ENCODE measurements around the gene CACNB4. TPM values are rescaled to one million over a fixed set of nuclear protein-coding genes. Genes with fewer than 3 reads are reported as not detected.
"Not testable (repeated sequence)": the region's sequence is repeated elsewhere in the genome, so short reads cannot be mapped to it uniquely, and the experiment has no call there.

Gene CACNB4
- total and polyA plus RNA-seq, 2 donors: 4.8 to 33.9 TPM

DNA sequence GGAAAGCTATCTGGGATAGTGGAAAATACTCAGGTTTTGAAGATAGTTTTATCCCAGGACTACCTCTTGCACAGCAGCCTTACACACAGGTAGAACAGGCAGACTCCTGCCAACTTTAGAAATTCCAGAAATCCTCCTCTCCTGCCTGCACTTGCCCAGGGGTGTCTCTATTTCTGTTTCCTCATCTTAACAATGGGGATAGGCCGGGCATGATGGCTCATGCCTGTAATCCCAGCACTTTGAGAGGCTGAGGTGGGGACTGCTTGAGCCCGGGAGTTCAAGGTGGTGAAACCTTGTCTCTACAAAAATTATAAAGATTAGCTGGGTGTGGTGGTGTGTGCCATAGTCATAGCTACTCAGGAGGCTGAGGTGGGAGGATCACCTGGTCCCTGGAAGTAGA, 153.7 kb downstream of the CACNB4 start:
- DNase-seq (ENCODE audit: extremely low spot score): no peak
- no peaks in the 10 kb centered on the region for H3K4me1 ChIP-seq (ENCODE audit: insufficient read depth)
- no peak overlapping the region for H3K4me3 ChIP-seq (ENCODE audit: low read depth, low read length)
- H3K36me3 ChIP-seq (ENCODE audit: insufficient read depth): no peaks in the 10 kb centered on the region
- H3K27ac ChIP-seq (ENCODE audit: low read depth): no peak overlapping the region
- 92% methylated on average over 2 of the region's 2 CpGs for WGBS

DNA sequence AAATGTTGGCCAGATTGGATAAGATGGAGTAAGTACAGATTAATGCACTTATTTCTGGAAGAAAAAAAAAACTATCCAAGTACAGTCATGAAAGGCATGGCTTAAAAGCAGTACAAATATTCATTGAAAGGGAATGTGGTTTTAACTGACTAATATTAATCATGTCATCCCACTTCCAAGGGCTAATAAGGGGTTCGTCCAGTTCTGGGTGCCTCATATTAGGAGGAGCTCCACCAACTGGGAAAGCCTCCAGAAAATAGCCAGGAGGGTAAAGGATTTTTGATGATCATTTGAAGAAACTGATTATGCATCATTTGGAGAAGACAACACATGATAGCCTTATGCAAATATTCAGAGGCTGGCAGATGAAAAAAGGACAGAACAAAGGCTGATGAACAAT, 155.4 kb downstream of the CACNB4 start:
- 88% methylated on average over 1 of the region's 1 CpG for WGBS
- no peaks in the 10 kb centered on the region for H3K36me3 ChIP-seq (ENCODE audit: insufficient read depth)
- H3K4me1 ChIP-seq (ENCODE audit: insufficient read depth): no peaks in the 10 kb centered on the region
- DNase-seq (ENCODE audit: extremely low spot score): no peak
- H3K4me3 ChIP-seq (ENCODE audit: low read depth, low read length): no peak overlapping the region
- no peak overlapping the region for H3K27ac ChIP-seq (ENCODE audit: low read depth)

DNA sequence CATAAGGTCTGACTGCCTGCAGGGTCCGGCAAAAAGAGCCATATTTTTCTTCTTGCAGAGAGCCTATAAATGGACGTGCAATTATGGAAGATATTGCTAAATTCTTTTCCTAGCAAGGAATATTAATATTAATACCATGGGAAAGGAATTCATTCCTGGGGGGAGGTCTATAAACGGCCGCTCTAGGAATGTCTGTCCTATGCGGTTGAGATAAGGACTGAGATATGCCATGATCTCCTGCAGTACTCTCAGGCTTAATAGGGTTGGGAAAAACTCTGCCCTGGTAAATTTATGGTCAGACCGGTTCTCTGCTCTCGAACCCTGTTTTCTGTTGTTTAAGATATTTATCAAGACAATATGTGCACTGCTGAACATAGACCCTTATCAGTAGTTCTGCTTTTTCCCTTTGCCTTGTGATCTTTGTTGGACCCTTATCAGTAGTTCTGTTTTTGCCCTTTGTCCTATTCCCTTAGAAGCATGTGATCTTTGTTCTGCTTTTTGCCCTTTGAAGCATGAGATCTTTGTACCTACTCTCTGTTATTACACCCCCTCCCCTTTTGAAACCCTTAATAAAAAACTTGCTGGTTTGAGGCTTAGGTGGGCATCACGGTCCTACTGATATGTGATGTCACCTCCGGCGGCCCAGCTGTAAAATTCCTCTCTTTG, 156.2 kb downstream of the CACNB4 start:
- 92% methylated on average over 10 of the region's 10 CpGs for WGBS
- H3K36me3 ChIP-seq (ENCODE audit: insufficient read depth); H3K27ac ChIP-seq (ENCODE audit: low read depth); H3K4me1 ChIP-seq (ENCODE audit: insufficient read depth); H3K4me3 ChIP-seq (ENCODE audit: low read depth, low read length); DNase-seq (ENCODE audit: extremely low spot score): not testable (repeated sequence)

- no peaks in the 10 kb centered on the region for H3K4me1 ChIP-seq (ENCODE audit: insufficient read depth)
- no peak overlapping the region for H3K27ac ChIP-seq (ENCODE audit: low read depth)
- no peak for DNase-seq (ENCODE audit: extremely low spot score)
- H3K4me3 ChIP-seq (ENCODE audit: low read depth, low read length): no peak overlapping the region
- H3K36me3 ChIP-seq (ENCODE audit: insufficient read depth): no peaks in the 10 kb centered on the region
Measured at GRCh38 chr2:151937966-151938365, 160.9 kb downstream of the CACNB4 start.

- Histone ChIP-seq H3K27ac (ENCODE audit: low read depth) (no peak overlapping the region), H3K4me3 (ENCODE audit: low read depth, low read length) (no peak overlapping the region), H3K36me3 (ENCODE audit: insufficient read depth) (no peaks in the 10 kb centered on the region), H3K4me1 (ENCODE audit: insufficient read depth) (no peaks in the 10 kb centered on the region)
- WGBS: 79% methylated on average over 4 of the region's 4 CpGs
- no peak for DNase-seq (ENCODE audit: extremely low spot score)
Measured at GRCh38 chr2:151936626-151937025, 162.2 kb downstream of the CACNB4 start.

DNA sequence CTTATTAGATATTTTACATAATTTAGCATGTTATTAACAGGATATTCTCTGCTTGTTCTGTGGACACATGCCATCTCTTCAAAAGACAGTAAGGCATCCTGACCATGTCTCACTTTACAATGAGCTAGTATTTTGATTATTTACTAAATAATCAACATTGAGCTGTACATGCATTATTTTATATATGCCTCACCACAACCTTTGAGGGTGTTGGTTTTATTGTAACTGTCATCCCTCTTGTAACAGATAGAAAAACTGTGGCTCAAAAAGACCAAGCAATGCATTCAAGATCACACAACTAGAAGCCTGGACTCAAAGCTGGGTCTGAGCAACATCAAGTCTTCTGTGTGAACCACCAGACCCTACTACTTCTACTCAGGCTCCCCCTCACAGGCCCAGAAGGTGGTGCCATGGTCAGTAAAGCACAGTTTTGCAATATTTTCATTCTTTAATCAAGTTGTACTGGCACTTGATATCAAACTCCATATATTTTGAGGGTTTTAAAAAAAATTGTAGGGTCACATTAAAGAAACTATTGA, 165.5 kb downstream of the CACNB4 start:
- no peak for DNase-seq (ENCODE audit: extremely low spot score)
- H3K27ac ChIP-seq (ENCODE audit: low read depth): no peak overlapping the region

GRCh38 chr2:151931756-151932155, 167.1 kb downstream of the CACNB4 start:
- H3K4me1 ChIP-seq (ENCODE audit: insufficient read depth): no peaks in the 10 kb centered on the region
- no peaks in the 10 kb centered on the region for H3K36me3 ChIP-seq (ENCODE audit: insufficient read depth)
- no peak overlapping the region for H3K4me3 ChIP-seq (ENCODE audit: low read depth, low read length)
- over 99% methylated on average over 1 of the region's 1 CpG for WGBS
- DNase-seq (ENCODE audit: extremely low spot score): no peak
- no peak overlapping the region for H3K27ac ChIP-seq (ENCODE audit: low read depth)

More for the DNA sequence above, 165.5 kb downstream of the CACNB4 start:
- Histone ChIP-seq H3K4me1 (ENCODE audit: insufficient read depth) (no peaks in the 10 kb centered on the region), H3K36me3 (ENCODE audit: insufficient read depth) (no peaks in the 10 kb centered on the region), H3K4me3 (ENCODE audit: low read depth, low read length) (no peak overlapping the region)

DNA sequence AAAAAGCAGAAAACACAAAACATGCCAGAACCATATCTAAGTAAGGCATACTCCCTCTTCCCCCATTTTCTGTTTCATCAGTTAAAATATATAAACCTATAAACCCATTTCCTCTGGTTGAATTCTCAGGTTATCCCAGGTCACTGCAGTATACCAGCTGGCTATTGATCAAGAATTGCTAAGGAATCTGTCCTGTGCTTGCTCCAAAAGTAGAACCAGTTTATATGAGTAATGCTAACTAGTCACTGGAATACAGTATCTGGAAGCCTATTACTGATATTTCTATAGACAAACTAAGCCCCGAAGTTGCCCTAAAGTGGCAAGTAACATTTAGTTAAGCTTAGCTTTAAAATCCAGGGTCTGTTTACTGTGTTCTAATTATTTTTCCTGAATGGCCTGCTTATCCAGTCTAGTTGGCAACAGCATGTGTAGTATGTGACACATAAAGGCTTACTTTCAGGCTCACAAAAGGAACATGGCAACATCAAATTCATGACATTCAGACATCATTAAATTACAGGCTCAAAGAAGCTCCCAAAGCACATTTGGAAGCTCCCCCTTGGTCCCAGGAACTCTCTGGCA, 167.7 kb downstream of the CACNB4 start:
- WGBS: 76% methylated on average over 1 of the region's 1 CpG
- no peaks in the 10 kb centered on the region for H3K36me3 ChIP-seq (ENCODE audit: insufficient read depth)
- DNase-seq (ENCODE audit: extremely low spot score): no peak

DNA sequence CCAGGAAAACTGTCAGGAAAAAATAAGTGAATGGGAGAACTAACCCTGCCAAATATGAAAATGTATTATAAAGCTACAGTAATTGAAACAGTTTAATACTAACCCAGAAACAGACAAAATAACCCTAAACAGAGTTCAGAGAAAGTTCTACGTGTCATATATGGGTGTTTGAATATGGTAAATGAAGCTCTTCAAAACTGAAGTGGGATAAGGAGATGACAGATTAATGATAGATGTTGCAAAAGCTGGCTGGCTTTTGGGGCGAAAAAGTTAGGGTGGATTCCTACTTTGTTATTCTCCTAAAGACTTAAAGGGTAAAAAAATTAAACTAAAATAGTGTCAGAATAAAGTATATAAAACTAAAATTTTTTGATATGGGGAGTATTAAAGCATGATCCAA, 168.8 kb downstream of the CACNB4 start:
- no peak for DNase-seq (ENCODE audit: extremely low spot score)
- H3K36me3 ChIP-seq (ENCODE audit: insufficient read depth): no peaks in the 10 kb centered on the region
- no peak overlapping the region for H3K4me3 ChIP-seq (ENCODE audit: low read depth, low read length)
- WGBS: 87% methylated on average over 2 of the region's 2 CpGs
- no peak overlapping the region for H3K27ac ChIP-seq (ENCODE audit: low read depth)
- no peaks in the 10 kb centered on the region for H3K4me1 ChIP-seq (ENCODE audit: insufficient read depth)

More for the DNA sequence above, 167.7 kb downstream of the CACNB4 start:
- no peak overlapping the region for H3K27ac ChIP-seq (ENCODE audit: low read depth)
- H3K4me3 ChIP-seq (ENCODE audit: low read depth, low read length): no peak overlapping the region
- no peaks in the 10 kb centered on the region for H3K4me1 ChIP-seq (ENCODE audit: insufficient read depth)

- Histone ChIP-seq H3K36me3 (ENCODE audit: insufficient read depth) (no peaks in the 10 kb centered on the region), H3K4me3 (ENCODE audit: low read depth, low read length) (no peak overlapping the region), H3K4me1 (ENCODE audit: insufficient read depth) (no peaks in the 10 kb centered on the region), H3K27ac (ENCODE audit: low read depth) (no peak overlapping the region)
- DNase-seq (ENCODE audit: extremely low spot score): no peak
- WGBS: 80% methylated on average over 2 of the region's 2 CpGs
Measured at GRCh38 chr2:151928380-151928779, 170.5 kb downstream of the CACNB4 start.

- H3K27ac ChIP-seq (ENCODE audit: low read depth): no peak overlapping the region
- 88% methylated on average over 7 of the region's 7 CpGs for WGBS
- no peaks in the 10 kb centered on the region for H3K4me1 ChIP-seq (ENCODE audit: insufficient read depth)
- no peak for DNase-seq (ENCODE audit: extremely low spot score)
- no peak overlapping the region for H3K4me3 ChIP-seq (ENCODE audit: low read depth, low read length)
- H3K36me3 ChIP-seq (ENCODE audit: insufficient read depth): no peaks in the 10 kb centered on the region
Measured at GRCh38 chr2:151927501-151928221, 171.2 kb downstream of the CACNB4 start.

DNA sequence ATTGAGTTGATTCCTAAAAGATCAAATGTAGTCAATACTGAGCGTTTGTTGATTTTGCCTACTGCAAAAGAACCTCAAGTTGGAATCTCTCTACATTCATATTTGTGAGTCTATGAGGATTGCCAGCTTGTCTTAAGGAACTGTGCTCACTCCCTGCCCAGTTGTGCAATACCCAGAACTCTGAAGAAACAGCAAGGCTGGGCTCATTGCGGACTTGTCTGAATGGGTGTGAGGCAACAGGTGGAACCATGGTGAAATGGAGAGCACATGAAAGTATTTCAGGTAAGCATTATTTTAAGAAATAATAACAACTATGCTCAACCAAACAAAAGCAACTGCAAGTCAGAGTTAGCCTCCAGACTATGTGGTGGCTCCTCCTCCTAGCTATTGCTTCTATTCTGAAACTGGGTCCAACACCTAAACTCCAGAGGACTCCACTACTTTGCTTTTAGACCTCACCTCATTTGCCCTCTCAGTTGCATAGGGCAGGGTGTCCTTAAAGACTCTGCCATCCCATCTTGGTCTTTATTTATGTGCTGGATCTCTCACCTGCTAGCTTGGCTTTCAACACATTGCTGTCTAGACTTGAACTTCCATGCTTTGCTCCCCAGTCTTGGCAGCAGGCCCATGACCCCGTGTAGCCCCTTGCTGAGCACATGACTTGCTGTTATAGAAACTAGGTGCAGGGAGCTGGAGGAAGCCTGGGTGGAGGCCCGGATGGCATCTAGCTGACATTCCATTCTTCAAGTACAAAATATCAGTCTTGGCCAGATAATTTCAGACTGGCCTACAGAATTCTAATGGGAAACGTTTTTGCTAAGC, 175.8 kb downstream of the CACNB4 start:
- Histone ChIP-seq H3K4me1 (ENCODE audit: insufficient read depth) (no peaks in the 10 kb centered on the region), H3K4me3 (ENCODE audit: low read depth, low read length) (no peak overlapping the region), H3K27ac (ENCODE audit: low read depth) (no peak overlapping the region), H3K36me3 (ENCODE audit: insufficient read depth) (no peaks in the 10 kb centered on the region)
- 45% methylated on average over 5 of the region's 5 CpGs for WGBS
- DNase-seq (ENCODE audit: extremely low spot score): no peak

GRCh38 chr2:151919786-151920185, 179.1 kb downstream of the CACNB4 start:
- WGBS: 38% methylated on average over 1 of the region's 1 CpG
- Histone ChIP-seq H3K4me3 (ENCODE audit: low read depth, low read length) (no peak overlapping the region), H3K36me3 (ENCODE audit: insufficient read depth) (no peaks in the 10 kb centered on the region), H3K4me1 (ENCODE audit: insufficient read depth) (no peaks in the 10 kb centered on the region), H3K27ac (ENCODE audit: low read depth) (no peak overlapping the region)
- DNase-seq (ENCODE audit: extremely low spot score): no peak
